Liver (tissue), 3 donors: Measurements from ENCODE around the gene TMEM117.

Experiments used
- CTCF ChIP-seq: fragments of 150-350 bp; IDR thresholded peaks from 2 replicates; pipeline ENCODE4 v1.5.1; 2017; ENCODE audit warnings: improper control_type of control experiment, low read depth, low read length; ENCODE audit not compliant: missing input control
- HNF4G ChIP-seq: IDR thresholded peaks from 2 replicates; pipeline ENCODE4 v1.6.1; 2016; ENCODE audit warnings: antibody characterized with exemption
- YY1 ChIP-seq: IDR thresholded peaks from 2 replicates; pipeline ENCODE4 v1.6.1; 2016; ENCODE audit warnings: antibody characterized with exemption, mild to moderate bottlenecking
- donor health status: healthy.
- donor health status: healthy.

- no peak for TF ChIP-seq CTCF
- no peak for TF ChIP-seq YY1
- TF ChIP-seq HNF4G, result no peak
These were observed 40.1 kb upstream of the TMEM117 start for GRCh38 chr12:43795716-43796280.
